ENCODE measurements around the gene RNF44. TPM values are rescaled to one million over a fixed set of nuclear protein-coding genes. Genes with fewer than 3 reads are reported as not detected.
"Not testable (repeated sequence)": the region's sequence is repeated elsewhere in the genome, so short reads cannot be mapped to it uniquely, and the experiment has no call there.

RNF44 gene
- total RNA-seq, 1 experiment from 2014 or later = 84.2 TPM

GRCh38 chr5:176490301-176490700 lies 46.9 kb downstream of the RNF44 start:
- DNase-seq = peak in 1 of 2 experiments; percentile 28
- intact Hi-C loops (cut with micrococcal nuclease; ENCODE audit: unreplicated experiment) = no loop called here
- peak in 1 of 2 experiments; percentile 31 for TF ChIP-seq CTCF (IDR thresholded peaks at IDR 0.05; ENCODE audit: insufficient read depth in 1 of 2, low read depth in 1 of 2, low read length in 1 of 2, severe bottlenecking in 1 of 2, unreplicated experiment in 1 of 2)
- no peaks in the 10 kb centered on the region for H3K27me3 Mint-ChIP-seq (ENCODE audit: insufficient read depth, unreplicated experiment)
- Histone ChIP-seq H3K36me3 (ENCODE audit: control insufficient read depth, insufficient read depth, low read length) (peaks cover 8% of the 10 kb centered on the region), H3K9me3 (no peaks in the 10 kb centered on the region), H3K4me3 (ENCODE audit: low read depth, low read length) (no peak overlapping the region), H3K4me1 (0 out of 2 replicates have a peak, but pooled peaks cover 6% of the 10 kb centered on the region), H3K27me3 (replicated peaks; ENCODE audit: control insufficient read depth, insufficient read depth, low read length) (no peaks in the 10 kb centered on the region)
- peaks cover 77% of the 10 kb centered on the region for H3K36me3 Mint-ChIP-seq (ENCODE audit: insufficient read depth, unreplicated experiment)
- no peak overlapping the region for H3K27ac Mint-ChIP-seq (ENCODE audit: unreplicated experiment)
- no peaks in the 10 kb centered on the region for H3K9me3 Mint-ChIP-seq (ENCODE audit: unreplicated experiment)
- H3K4me1 Mint-ChIP-seq (ENCODE audit: low read depth, unreplicated experiment) = no peaks in the 10 kb centered on the region
- CTCF ChIA-PET = interaction anchor here (0.7 kb wide), 2 partner anchors 45 to 99 kb away, joined by 3 read pairs; no protein-coding TSS in a partner anchor
- no peak overlapping the region for H3K4me3 Mint-ChIP-seq (ENCODE audit: unreplicated experiment)
- BruUV-seq (replicated peaks) = no TSS peak
- POLR2A ChIA-PET = interaction anchor here (1.0 to 1.8 kb wide), 2 partner anchors 47 to 53 kb away, joined by 6 to 8 read pairs; partner anchors contain the start of gene RNF44

- intact Hi-C loops (cut with micrococcal nuclease; ENCODE audit: unreplicated experiment) = loop anchor here (10.0 kb wide), 1 partner anchor 74 kb away; the partner anchor contains the start of gene CLTB
- H3K27me3 ChIP-seq (replicated peaks; ENCODE audit: control insufficient read depth, insufficient read depth, low read length) = no peaks in the 10 kb centered on the region
- H3K36me3 ChIP-seq (ENCODE audit: control insufficient read depth, insufficient read depth, low read length) = peaks cover 8% of the 10 kb centered on the region
- TF ChIP-seq CTCF (IDR thresholded peaks at IDR 0.05; ENCODE audit: insufficient read depth in 1 of 2, low read depth in 1 of 2, low read length in 1 of 2, severe bottlenecking in 1 of 2, unreplicated experiment in 1 of 2) = no peak
- ChIA-PET CTCF (interaction anchor here (0.6 to 0.7 kb wide), 2 partner anchors 41 to 434 kb away, joined by 3 read pairs; partner anchors contain the start of gene FAF2), POLR2A (interaction anchor here (1.8 kb wide), 1 partner anchor 48 kb away, joined by 8 read pairs; the partner anchor contains the start of gene RNF44)
- no peak for DNase-seq
- Mint-ChIP-seq H3K9me3 (ENCODE audit: unreplicated experiment) (no peaks in the 10 kb centered on the region), H3K27me3 (ENCODE audit: insufficient read depth, unreplicated experiment) (no peaks in the 10 kb centered on the region), H3K36me3 (ENCODE audit: insufficient read depth, unreplicated experiment) (peaks cover 72% of the 10 kb centered on the region), H3K27ac (ENCODE audit: unreplicated experiment) (no peak overlapping the region), H3K4me3 (ENCODE audit: unreplicated experiment) (no peak overlapping the region), H3K4me1 (ENCODE audit: low read depth, unreplicated experiment) (no peaks in the 10 kb centered on the region)
- BruUV-seq (replicated peaks) = no TSS peak
- H3K4me3 ChIP-seq (ENCODE audit: low read depth, low read length) = no peak overlapping the region
- H3K4me1 ChIP-seq = 0 out of 2 replicates have a peak, but pooled peaks cover 6% of the 10 kb centered on the region
- no peaks in the 10 kb centered on the region for H3K9me3 ChIP-seq
Observed at GRCh38 chr5:176489077-176489476, 48.1 kb downstream of the RNF44 start.

- H3K36me3 ChIP-seq (ENCODE audit: control insufficient read depth, insufficient read depth, low read length); BruUV-seq (replicated peaks); H3K9me3 Mint-ChIP-seq (ENCODE audit: unreplicated experiment); H3K4me1 Mint-ChIP-seq (ENCODE audit: low read depth, unreplicated experiment); DNase-seq; POLR2A ChIA-PET; H3K4me1 ChIP-seq; H3K27ac Mint-ChIP-seq (ENCODE audit: unreplicated experiment); H3K27me3 Mint-ChIP-seq (ENCODE audit: insufficient read depth, unreplicated experiment); H3K27me3 ChIP-seq (replicated peaks; ENCODE audit: control insufficient read depth, insufficient read depth, low read length); H3K9me3 ChIP-seq; H3K4me3 Mint-ChIP-seq (ENCODE audit: unreplicated experiment); H3K4me3 ChIP-seq (ENCODE audit: low read depth, low read length): not testable (repeated sequence)
- CTCF ChIA-PET = interaction anchor here (0.6 kb wide), 1 partner anchor 85 kb away, joined by 3 read pairs; no protein-coding TSS in a partner anchor
- H3K36me3 Mint-ChIP-seq (ENCODE audit: insufficient read depth, unreplicated experiment) = peaks cover 59% of the 10 kb centered on the region
- intact Hi-C loops (cut with micrococcal nuclease; ENCODE audit: unreplicated experiment) = loop anchor here (10.0 kb wide), 1 partner anchor 72 kb away; the partner anchor contains the start of gene CLTB
Observed at GRCh38 chr5:176487160-176487559, 50.0 kb downstream of the RNF44 start.

Data from Caco-2 (cell line).